HG02840 (cell line): ENCODE results near the gene CDC45.

Experiments
- ATAC-seq: cut with Tn5 transposase; IDR thresholded peaks from one replicate; pipeline ENCODE4 v1.9.1; 2021; ENCODE audit warnings: mild to moderate bottlenecking, moderate library complexity, moderate number of reproducible peaks; ENCODE audit not compliant: unreplicated experiment, low FRiP score

CDC45 gene

DNA sequence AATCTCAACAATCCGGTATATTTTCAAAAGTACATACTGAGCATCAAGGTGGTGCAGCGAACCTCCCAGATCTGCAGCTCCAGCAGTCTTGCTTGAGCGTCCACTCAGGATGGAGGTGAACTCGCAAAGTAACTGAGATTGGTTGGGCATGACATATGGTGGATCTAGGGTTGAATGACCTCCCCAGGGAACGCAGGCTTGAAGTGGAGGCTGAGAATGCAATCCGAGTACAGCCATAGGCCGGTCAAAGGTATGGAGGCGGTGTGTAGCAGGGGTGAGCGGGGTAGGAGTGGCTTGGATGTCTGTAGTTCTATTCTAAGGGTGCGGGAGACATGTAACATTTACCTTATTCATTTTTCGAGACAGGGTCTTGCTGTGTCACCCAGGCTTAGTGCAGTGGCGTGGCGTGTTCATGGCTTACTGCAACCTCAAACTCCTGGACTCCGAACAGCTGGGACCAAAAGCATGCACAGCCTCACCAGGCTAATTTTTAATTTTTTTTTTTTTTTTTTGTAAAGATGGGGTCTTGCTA lies 31.6 kb upstream of the CDC45 start:
- ATAC-seq: peak; percentile 20

GRCh38 chr22:19448739-19449421 lies 30.8 kb upstream of the CDC45 start:
- ATAC-seq: no peak

DNA sequence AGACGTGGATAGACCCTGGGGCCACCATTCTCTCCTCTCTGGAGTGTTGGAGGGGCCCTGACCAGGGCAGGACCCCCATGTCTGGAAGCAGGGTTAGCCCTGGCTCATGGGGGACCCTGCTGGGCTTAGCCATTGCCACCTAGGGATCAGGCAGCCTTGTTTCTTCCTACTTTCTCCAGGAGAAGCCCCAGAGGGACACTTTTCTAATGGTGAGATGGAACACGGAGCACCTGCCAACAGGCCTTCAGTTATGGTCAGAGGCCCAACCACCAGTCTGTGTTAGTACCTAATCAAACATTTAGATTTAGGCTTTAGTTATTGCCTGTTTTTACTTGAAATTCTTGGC lies 30.3 kb upstream of the CDC45 start:
- ATAC-seq: no peak

DNA sequence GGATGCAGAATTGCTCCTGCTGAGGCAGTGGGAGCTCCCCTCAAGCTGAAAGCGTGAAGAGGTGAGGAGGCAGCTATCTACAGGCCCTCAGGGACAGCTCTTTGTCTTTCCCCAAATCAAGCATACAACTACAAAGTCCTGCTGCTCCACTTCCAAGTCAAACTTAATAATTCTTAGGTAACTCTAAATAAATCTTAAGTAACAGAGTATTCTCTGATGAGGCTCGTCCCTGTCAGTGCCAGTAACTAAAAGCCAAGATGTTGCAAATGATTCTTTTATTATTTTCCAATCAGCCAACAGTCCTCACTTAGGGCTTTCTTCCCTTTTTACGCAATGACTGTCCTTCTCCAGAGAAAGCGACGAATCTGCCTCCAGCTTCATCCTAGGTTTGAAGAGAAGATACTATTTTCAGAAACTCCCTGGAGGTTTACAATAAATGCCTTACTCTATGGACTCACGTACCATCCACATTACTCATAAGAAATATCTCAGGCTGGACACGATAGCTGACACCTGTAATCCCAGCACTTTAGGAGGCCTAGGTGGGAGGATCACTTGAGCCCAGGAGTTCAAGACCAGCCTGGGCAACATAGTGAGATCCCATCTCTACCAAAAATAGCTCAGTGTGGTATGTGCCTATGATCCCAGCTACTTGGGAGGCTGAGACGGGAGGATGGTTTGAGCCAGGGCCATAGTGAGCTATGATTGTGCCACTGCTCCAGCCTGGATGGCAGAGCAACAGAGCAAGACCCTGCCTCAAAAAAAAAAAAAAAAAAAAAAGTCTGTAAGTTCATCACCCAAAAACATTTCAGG lies 29.2 kb upstream of the CDC45 start:
- no peak for ATAC-seq

DNA sequence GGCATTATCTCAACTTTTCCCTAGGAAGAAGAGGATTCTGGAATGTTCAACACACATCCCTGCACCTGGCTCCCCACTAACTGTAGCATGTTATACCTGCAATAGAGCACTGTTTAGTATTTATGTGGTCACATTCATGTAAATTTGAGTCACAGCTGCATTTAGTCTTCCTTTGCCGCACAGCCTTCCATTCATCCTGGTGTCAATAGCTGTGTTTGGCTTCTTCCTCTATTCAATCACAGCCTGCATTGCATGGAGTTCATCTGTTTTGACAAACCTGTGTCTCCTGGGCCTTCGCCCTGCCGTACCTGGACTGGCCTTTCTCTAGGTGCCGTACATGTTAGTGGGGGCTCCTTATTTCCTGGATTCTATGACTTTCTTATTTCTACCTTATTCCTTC lies 28.1 kb upstream of the CDC45 start:
- ATAC-seq: no peak

GRCh38 chr22:19453718-19454117 lies 26.0 kb upstream of the CDC45 start:
- no peak for ATAC-seq

DNA sequence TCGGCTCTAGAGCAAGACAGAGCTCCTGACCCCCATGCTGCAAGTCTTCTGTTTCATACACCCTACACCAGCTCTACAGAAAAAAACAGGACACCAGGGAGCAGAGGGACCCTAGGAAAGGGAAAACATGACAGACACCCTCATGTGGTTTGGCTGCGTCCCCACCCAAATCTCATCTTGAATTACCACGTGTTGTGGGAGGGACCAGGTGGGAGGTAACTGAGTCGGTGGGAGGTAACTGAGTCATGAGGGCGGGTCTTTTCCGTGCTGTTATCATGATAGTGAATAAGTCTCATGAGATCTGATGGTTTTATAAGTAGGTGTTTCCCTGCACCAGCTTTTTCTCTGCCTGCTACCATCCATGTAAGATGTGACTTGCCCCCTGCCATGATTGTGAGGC lies 25.6 kb upstream of the CDC45 start:
- ATAC-seq: no peak

DNA sequence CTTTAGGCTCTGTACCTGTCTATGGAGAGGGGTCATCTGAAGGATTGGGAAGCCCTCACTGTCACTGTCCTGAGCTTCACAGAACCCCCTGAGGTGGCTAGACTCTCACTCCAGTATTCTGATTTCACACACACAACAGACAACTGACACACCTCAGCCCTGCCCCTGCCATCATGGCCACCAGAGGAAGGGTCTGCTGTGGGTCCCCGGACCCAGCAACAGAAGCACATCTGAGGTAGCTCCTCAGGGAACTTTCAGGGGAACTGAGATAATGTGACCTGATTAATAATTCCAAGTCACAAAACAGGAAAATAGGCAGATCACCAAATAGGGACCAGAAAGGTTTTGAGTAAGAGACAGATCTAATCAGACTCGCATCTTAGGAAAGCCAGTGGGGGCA lies 24.7 kb upstream of the CDC45 start:
- ATAC-seq: no peak

- ATAC-seq: no peak
These were observed 23.9 kb upstream of the CDC45 start for GRCh38 chr22:19455585-19456370.

DNA sequence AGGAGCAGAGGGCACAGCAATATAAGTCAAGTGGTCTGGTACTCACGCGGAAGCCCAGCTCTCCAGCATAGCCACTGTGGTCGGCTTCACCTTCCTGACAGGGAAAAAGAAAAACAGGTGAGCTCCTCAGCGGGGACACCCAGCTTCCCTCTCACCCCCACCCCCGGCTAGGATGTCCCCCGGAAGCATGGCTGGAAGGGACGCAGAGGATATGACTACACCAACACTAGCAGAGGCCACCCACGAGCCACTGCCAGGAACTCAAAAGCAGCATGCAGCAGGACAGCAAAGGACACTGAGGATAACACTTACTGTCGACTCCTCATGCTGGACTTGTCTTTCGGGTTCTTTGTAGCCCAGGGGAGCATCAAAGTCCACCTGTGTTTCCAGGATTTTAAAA lies 23.2 kb upstream of the CDC45 start:
- no peak for ATAC-seq

DNA sequence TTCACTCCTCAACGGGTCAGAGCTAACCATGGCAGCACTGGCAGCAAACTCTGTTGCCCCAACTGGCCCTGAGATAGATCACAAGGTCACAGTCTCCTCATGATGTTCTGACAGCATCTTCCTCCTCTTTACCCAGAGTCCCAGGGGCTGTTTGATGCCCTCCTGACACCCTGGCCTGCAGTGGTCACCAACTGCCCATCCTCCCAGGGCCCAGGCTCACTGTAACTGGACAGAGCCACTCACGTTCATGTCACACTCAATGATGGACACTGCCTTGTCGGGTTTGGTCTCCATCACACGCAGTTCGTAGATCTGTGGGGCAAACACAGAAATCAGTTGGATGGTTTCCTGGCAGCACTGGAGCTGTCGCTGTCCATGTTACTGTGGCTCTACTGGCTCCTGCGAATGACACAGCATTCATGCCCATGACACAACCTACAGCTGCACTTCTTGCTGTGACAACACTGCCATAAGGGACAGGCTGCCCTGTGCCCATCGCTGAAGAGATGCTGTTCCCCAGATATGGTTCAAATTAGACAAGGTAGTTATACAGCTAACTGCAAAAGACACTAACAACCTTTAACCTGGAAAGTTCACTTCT lies 21.8 kb upstream of the CDC45 start:
- no peak for ATAC-seq

- ATAC-seq: no peak
These were observed 19.7 kb upstream of the CDC45 start for GRCh38 chr22:19460036-19460435.

- no peak for ATAC-seq
These were observed 18.2 kb upstream of the CDC45 start for GRCh38 chr22:19461506-19461905.

DNA sequence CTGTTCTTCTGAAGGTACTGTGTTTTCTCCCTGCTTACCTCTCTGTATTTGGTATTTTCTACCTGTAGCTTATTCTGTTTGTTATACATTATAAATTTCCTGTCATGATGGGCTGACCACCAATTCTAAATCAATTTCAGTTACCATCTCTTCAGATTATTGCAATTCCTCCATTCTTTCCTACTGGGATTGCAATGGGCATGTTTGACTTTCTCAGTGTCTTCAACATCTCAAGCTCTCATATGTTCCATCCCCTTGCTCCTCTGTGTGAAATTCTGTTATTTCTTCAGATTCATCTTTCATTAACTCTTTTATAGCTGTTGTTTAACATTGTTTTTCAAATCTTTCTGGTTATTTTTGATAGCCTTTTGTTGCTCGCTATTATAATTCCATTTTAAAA lies 16.7 kb upstream of the CDC45 start:
- ATAC-seq: no peak

GRCh38 chr22:19463491-19464469 lies 15.9 kb upstream of the CDC45 start:
- ATAC-seq: no peak

GRCh38 chr22:19464546-19464945 lies 15.2 kb upstream of the CDC45 start:
- no peak for ATAC-seq

DNA sequence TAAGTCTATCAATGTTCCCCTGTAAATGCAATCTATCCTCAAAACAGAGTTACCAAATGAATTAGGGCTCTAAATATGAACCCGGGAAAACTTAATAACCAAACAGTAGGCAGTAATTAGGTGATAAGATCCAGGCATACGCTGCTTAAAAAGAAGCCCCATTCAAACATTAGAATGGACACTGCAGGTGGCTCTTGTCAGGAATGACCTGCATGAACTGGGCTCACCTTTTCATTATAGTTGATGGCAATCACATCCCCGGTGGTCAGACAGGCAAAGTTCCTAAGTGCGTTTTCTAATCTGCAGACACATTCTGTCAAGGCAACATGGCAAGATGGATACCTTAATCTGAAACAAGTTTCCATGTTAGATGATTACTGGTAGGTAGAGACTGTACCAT lies 14.7 kb upstream of the CDC45 start:
- ATAC-seq: no peak

DNA sequence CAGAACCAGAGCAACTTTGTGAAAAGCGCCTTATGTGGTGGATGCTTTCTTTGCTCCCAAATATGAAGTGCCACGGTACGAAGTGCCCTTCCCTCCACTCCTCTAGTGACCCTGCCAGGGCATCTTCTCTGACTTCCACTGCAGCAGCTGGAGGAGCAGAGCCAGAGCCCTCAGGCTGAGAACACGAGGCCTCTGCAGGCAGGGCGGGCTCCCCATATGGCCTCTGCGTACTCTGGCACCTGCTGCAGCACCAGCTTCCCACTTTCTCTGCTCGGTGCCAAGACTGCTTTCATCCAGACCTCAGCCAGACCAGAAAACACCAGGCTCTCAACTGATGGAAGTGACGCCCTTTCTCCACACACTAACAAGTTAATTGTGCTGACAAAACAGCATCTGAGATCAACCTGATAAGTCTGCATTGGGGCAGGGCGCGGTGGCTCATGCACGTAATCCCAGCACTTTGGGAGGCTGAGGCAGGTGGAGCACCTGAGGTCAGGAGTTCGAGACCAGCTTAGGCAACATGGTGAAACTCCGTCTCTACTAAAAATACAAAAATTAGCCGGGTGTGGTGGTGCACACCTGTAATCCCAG lies 13.5 kb upstream of the CDC45 start:
- ATAC-seq: no peak
